Neural cell (in vitro differentiated cells): Measurements from ENCODE around the gene CEP85. TPM values are rescaled to one million over a fixed set of nuclear protein-coding genes. Genes with fewer than 3 reads are reported as not detected.

Experiments
- H2AFZ ChIP-seq: fragments of 200-600, 300-800 bp; sonication (generic), shearing (Covaris generic); 2 replicates; pipeline ENCODE4 v1.6.0; 2014; ENCODE audit warnings: low read depth, mild to moderate bottlenecking, antibody characterized with exemption, low read length, moderate library complexity
- H3F3A ChIP-seq: fragments of 200-600 bp; shearing (Covaris generic); 2 replicates; pipeline ENCODE4 v1.6.1; 2016; ENCODE audit warnings: mild to moderate bottlenecking, moderate library complexity, mixed read lengths, antibody characterized with exemption, low read length; ENCODE audit not compliant: insufficient read depth, poor library complexity, severe bottlenecking
- H3K27ac ChIP-seq: fragments of 200-600, 300-800 bp; sonication (generic), shearing (Covaris generic); 2 replicates; pipeline ENCODE4 v1.5.1; 2014; ENCODE audit warnings: mild to moderate bottlenecking, low read length, moderate library complexity
- H3K27me3 ChIP-seq: fragments of 300-800, 200-600 bp; sonication (generic), shearing (Covaris generic); 2 replicates; pipeline ENCODE4 v1.6.0; 2014; ENCODE audit warnings: mild to moderate bottlenecking, low read depth, low read length, moderate library complexity; ENCODE audit not compliant: insufficient read depth
- H3K36me3 ChIP-seq: fragments of 300-800, 200-600 bp; sonication (generic), shearing (Covaris generic); 2 replicates; pipeline ENCODE4 v1.5.1; 2014; ENCODE audit warnings: mild to moderate bottlenecking, antibody characterized with exemption, low read length, moderate library complexity; ENCODE audit not compliant: insufficient read depth
- H3K4me2 ChIP-seq: fragments of 300-800, 200-600 bp; sonication (generic), shearing (Covaris generic); 2 replicates; pipeline ENCODE4 v1.6.0; 2014; ENCODE audit warnings: mild to moderate bottlenecking, low read length
- H3K4me3 ChIP-seq: fragments of 300-800, 200-600 bp; sonication (generic), shearing (Covaris generic); 2 replicates; pipeline ENCODE4 v1.5.1; 2014; ENCODE audit warnings: mild to moderate bottlenecking, low read length, moderate library complexity
- H3K79me2 ChIP-seq: fragments of 200-600 bp; shearing (Covaris generic); replicated peaks from 2 replicates; pipeline ENCODE4 v1.6.0; 2014; ENCODE audit warnings: mild to moderate bottlenecking, low read length, moderate library complexity; ENCODE audit not compliant: insufficient read depth
- H3K9ac ChIP-seq: fragments of 300-800, 200-600 bp; sonication (generic), shearing (Covaris generic); 2 replicates; pipeline ENCODE4 v1.6.1; 2016; ENCODE audit warnings: mild to moderate bottlenecking, low read length, mixed read lengths
- H3K9me2 ChIP-seq: fragments of 200-600 bp; shearing (Covaris generic); 2 replicates; pipeline ENCODE4 v1.6.1; 2016; ENCODE audit warnings: mild to moderate bottlenecking, low read length, mixed read lengths; ENCODE audit not compliant: insufficient read depth
- H3K9me3 ChIP-seq: fragments of 200-600, 300-800 bp; sonication (generic), shearing (Covaris generic); 2 replicates; pipeline ENCODE4 v1.6.1; 2016; ENCODE audit warnings: mild to moderate bottlenecking, mixed run types, low read length, moderate library complexity, mixed read lengths
- H4K20me1 ChIP-seq: fragments of 200-600 bp; shearing (Covaris generic); 2 replicates; pipeline ENCODE4 v1.6.1; 2016; ENCODE audit warnings: mild to moderate bottlenecking, mixed run types; ENCODE audit not compliant: insufficient read depth
- CTCF ChIP-seq: fragments of 450-650 bp; IDR thresholded peaks from 2 replicates; pipeline ENCODE4 v1.5.1; 2014; ENCODE audit warnings: antibody characterized with exemption, mild to moderate bottlenecking, moderate library complexity; ENCODE audit not compliant: poor library complexity, severe bottlenecking
- EP300 ChIP-seq: fragments of 450-650 bp; conservative IDR thresholded peaks from 2 replicates; pipeline ENCODE4 v1.6.1; 2014; ENCODE audit warnings: antibody characterized with exemption, mild to moderate bottlenecking, moderate library complexity; ENCODE audit not compliant: poor library complexity, severe bottlenecking
- EZH2 ChIP-seq: fragments of 200-600, 300-800 bp; shearing (Covaris generic), sonication (generic); IDR thresholded peaks from 2 replicates; pipeline ENCODE4 v1.6.1; 2014; ENCODE audit warnings: antibody characterized with exemption, low read length, borderline replicate concordance, mild to moderate bottlenecking; ENCODE audit not compliant: insufficient read depth, poor library complexity, severe bottlenecking
- MXI1 ChIP-seq: fragments of 450-650 bp; conservative IDR thresholded peaks from 2 replicates; pipeline ENCODE4 v1.6.1; 2014; ENCODE audit warnings: antibody characterized with exemption, mild to moderate bottlenecking; ENCODE audit not compliant: poor library complexity, severe bottlenecking
- POLR2AphosphoS5 ChIP-seq: IDR thresholded peaks from 2 replicates; pipeline ENCODE4 v1.6.1; 2012
- RAD21 ChIP-seq: fragments of 450-650 bp; conservative IDR thresholded peaks from 2 replicates; pipeline ENCODE4 v1.6.1; 2014; ENCODE audit warnings: antibody characterized with exemption, mild to moderate bottlenecking, moderate library complexity
- SMC3 ChIP-seq: fragments of 450-650 bp; conservative IDR thresholded peaks from 2 replicates; pipeline ENCODE4 v1.6.1; 2014; ENCODE audit warnings: antibody characterized with exemption, mild to moderate bottlenecking, moderate library complexity; ENCODE audit not compliant: poor library complexity
- TAF1 ChIP-seq: IDR thresholded peaks from 2 replicates; pipeline ENCODE4 v1.6.1; 2012; ENCODE audit warnings: low read depth
- polyA plus RNA-seq: library from polyadenylated mRNA; depleted of rRNA; stranded (reverse); fragments of >200 nt; gene quantifications from 2 replicates; pipeline ENCODE4 v1.2.3, GENCODE V29; 2014
- TF ChIP-seq, protein P1 (sequence below): IDR thresholded peaks from 2 replicates; pipeline ENCODE4 v1.6.1; 2012; ENCODE audit warnings: borderline replicate concordance

The CEP85 gene
- polyA plus RNA-seq, 1 donor from 2014 or later, result 20.5 TPM

GRCh38 chr1:26279456-26280332, 45.7 kb downstream of the CEP85 start, which contains the start of gene SH3BGRL3:
Gene SH3BGRL3, plus strand, starts transcription at chr1:26280086. Its CDS starts 70 bp downstream, at chr1:26280156.
- Histone ChIP-seq H3K79me2 (peaks cover 5% of the 10 kb centered on the region), H4K20me1 (no peaks in the 10 kb centered on the region), H3K27ac (peak within 1 kb of the TSS; percentile 42)

GRCh38 chr1:26280333-26281042, 46.5 kb downstream of the CEP85 start:
- Histone ChIP-seq H3F3A (no peaks in the 10 kb centered on the region), H3K27ac (no peak overlapping the region), H3K27me3 (no peaks in the 10 kb centered on the region), H2AFZ (peak overlapping the region; percentile 42), H3K4me2 (peak overlapping the region; percentile 48), H3K9me3 (no peaks in the 10 kb centered on the region), H3K9ac (peak overlapping the region; percentile 65), H3K9me2 (no peaks in the 10 kb centered on the region), H3K79me2 (peaks cover 5% of the 10 kb centered on the region), H3K36me3 (no peaks in the 10 kb centered on the region), H3K4me3 (peak overlapping the region; percentile 97), H4K20me1 (no peaks in the 10 kb centered on the region)
- no peak for TF ChIP-seq RAD21
- no peak for TF ChIP-seq POLR2AphosphoS5
- no peak for TF ChIP-seq EZH2
- no peak for TF ChIP-seq TAF1
- TF ChIP-seq, protein P1, sequence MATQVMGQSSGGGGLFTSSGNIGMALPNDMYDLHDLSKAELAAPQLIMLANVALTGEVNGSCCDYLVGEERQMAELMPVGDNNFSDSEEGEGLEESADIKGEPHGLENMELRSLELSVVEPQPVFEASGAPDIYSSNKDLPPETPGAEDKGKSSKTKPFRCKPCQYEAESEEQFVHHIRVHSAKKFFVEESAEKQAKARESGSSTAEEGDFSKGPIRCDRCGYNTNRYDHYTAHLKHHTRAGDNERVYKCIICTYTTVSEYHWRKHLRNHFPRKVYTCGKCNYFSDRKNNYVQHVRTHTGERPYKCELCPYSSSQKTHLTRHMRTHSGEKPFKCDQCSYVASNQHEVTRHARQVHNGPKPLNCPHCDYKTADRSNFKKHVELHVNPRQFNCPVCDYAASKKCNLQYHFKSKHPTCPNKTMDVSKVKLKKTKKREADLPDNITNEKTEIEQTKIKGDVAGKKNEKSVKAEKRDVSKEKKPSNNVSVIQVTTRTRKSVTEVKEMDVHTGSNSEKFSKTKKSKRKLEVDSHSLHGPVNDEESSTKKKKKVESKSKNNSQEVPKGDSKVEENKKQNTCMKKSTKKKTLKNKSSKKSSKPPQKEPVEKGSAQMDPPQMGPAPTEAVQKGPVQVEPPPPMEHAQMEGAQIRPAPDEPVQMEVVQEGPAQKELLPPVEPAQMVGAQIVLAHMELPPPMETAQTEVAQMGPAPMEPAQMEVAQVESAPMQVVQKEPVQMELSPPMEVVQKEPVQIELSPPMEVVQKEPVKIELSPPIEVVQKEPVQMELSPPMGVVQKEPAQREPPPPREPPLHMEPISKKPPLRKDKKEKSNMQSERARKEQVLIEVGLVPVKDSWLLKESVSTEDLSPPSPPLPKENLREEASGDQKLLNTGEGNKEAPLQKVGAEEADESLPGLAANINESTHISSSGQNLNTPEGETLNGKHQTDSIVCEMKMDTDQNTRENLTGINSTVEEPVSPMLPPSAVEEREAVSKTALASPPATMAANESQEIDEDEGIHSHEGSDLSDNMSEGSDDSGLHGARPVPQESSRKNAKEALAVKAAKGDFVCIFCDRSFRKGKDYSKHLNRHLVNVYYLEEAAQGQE, result no peak
- TF ChIP-seq MXI1, result no peak

More at GRCh38 chr1:26279456-26280332, 45.7 kb downstream of the CEP85 start, which contains the start of gene SH3BGRL3:
- Histone ChIP-seq H3K27me3 (no peaks in the 10 kb centered on the region), H3K36me3 (no peaks in the 10 kb centered on the region), H3K4me2 (peak within 1 kb of the TSS; percentile 73), H3F3A (no peaks in the 10 kb centered on the region), H3K9ac (peak within 1 kb of the TSS; percentile 65), H3K9me2 (no peaks in the 10 kb centered on the region), H3K9me3 (no peaks in the 10 kb centered on the region), H2AFZ (peak within 1 kb of the TSS; percentile 42), H3K4me3 (peak within 1 kb of the TSS; percentile 97)
- peak; percentile 80 for TF ChIP-seq MXI1
- TF ChIP-seq CTCF, result peak; percentile 76
- TF ChIP-seq EP300, result no peak
- peak; percentile 65 for TF ChIP-seq POLR2AphosphoS5
- peak; percentile 69 for TF ChIP-seq TAF1
- TF ChIP-seq, protein P1, result no peak
- peak; percentile 49 for TF ChIP-seq SMC3
- TF ChIP-seq RAD21, result no peak
- TF ChIP-seq EZH2, result no peak
